Measurements from ENCODE around the gene CLMN. TPM values are rescaled to one million over a fixed set of nuclear protein-coding genes. Genes with fewer than 3 reads are reported as not detected.

CLMN gene
- total RNA-seq, 2 donors from 2014 or later = 125 to 135 TPM

DNA sequence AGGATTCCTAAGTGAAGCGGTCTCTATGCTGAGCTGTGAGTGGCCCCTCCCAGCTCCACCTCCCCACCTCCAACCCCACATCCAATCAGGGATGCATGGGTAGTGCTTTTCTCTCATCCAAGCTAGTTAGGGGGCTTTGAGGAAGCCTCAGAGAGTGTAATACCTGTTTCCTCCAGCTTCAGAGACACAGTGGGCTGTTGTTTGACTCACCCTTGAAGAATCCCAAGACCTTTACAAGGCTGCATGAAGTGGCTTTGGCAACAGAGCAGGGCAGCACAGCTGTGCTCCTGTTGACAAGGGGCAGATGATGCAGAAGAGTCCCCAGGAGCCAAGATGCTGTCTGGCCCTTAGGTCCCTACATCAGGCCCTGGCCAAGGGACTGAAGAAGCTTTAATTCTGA, 27.1 kb upstream of the CLMN start:
- no peak for ATAC-seq
- intact Hi-C loops (cut with DNase I, micrococcal nuclease) = no loop called here
- no peak for DNase-seq

- ATAC-seq = no peak
- intact Hi-C loops (cut with DNase I, micrococcal nuclease) = no loop called here
- no peak for DNase-seq
Observed at GRCh38 chr14:95346266-95346665, 26.6 kb upstream of the CLMN start.

GRCh38 chr14:95345032-95345431, 25.3 kb upstream of the CLMN start:
- DNase-seq (no peak), ATAC-seq (no peak)
- intact Hi-C loops (cut with DNase I, micrococcal nuclease) = no loop called here

GRCh38 chr14:95344536-95344935, 24.8 kb upstream of the CLMN start:
- ATAC-seq = no peak
- DNase-seq = no peak

DNA sequence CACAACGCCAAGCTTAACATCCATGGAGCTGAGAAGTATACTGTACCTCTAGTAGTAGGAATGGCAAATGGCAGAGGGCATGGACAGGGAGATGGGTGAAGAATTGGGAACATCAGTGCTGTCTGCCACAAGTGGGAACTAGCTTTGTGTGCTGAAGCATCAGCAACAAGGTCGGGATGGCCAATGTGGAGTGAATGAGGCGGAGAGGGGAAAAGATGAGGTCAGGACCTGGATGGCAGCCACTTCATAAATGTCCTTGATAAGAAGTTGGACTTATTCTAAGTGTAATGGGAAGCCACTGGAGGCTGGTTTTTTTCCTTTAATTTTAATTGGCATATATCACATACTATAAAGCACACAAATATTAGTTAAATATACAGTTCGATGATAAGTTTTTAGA, 21.9 kb upstream of the CLMN start:
- no peak for ATAC-seq
- intact Hi-C loops (cut with DNase I, micrococcal nuclease) = no loop called here
- no peak for DNase-seq

More at GRCh38 chr14:95344536-95344935, 24.8 kb upstream of the CLMN start:
- intact Hi-C loops (cut with DNase I, micrococcal nuclease) = no loop called here

GRCh38 chr14:95341115-95341514, 21.4 kb upstream of the CLMN start:
- intact Hi-C loops (cut with DNase I, micrococcal nuclease) = no loop called here
- ATAC-seq = no peak

DNA sequence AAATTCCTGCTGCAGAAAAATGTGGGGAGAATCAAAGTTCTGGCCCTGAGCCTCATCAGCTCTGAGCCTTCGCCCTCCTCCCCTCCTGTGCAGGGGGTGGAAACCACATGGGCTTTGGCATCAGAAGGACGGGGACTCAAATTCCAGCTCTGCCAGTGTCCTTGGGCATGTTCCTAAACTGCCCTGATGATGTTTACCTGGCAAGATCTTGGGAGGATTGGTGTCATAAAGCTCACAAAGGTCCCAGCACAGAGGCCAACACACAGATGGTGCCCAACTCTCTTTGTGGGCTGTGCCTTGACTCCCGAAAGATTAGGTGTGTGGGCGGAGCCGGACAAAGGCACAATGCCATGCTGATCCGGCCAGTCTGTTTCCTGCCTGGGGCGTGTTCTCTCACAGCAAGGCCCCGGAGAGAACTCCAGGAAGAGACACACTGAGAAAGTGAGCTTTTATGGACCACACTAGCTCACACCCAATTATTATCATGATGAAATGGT, 20.5 kb upstream of the CLMN start:
- intact Hi-C loops (cut with DNase I, micrococcal nuclease) = no loop called here
- ATAC-seq (peak; percentile 82), DNase-seq (peak; percentile 89 to 96)

More at GRCh38 chr14:95341115-95341514, 21.4 kb upstream of the CLMN start:
- no peak for DNase-seq

DNA sequence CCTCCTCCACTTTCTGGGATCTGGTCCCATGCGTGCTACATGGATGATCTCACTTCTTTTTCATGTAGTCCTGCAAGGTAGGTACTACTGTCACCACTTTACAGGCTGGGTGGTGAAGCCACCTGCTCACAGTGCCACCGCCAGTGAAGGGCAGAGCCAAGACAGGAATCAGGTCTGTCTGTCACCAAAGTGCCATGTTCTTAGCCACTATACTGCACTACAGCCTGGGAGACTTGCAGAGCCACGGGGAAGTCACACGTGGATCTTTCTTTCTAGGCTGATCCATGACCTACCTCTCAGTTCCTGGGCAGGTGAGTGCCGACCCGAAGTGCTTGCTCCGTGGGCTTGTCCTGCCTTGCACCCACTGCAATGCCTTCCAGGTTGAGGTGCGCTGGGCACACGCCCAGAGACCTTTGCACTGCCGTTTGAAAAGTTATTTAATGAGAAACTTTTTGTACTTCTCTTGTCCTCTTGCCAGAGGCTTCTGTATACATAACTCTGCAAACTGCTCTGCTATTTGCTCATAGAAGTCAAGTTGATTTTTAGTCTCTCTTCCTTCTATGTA, 19.7 kb upstream of the CLMN start:
- ATAC-seq = peak; percentile 69
- intact Hi-C loops (cut with DNase I, micrococcal nuclease) = no loop called here

GRCh38 chr14:95338436-95338835, 18.7 kb upstream of the CLMN start:
- intact Hi-C loops (cut with DNase I, micrococcal nuclease) = no loop called here
- DNase-seq (no peak), ATAC-seq (no peak)

More for the DNA sequence above, 19.7 kb upstream of the CLMN start:
- peak; percentile 87 for DNase-seq

GRCh38 chr14:95337041-95337595, 17.4 kb upstream of the CLMN start:
- DNase-seq (no peak), ATAC-seq (no peak)
- intact Hi-C loops (cut with DNase I, micrococcal nuclease) = no loop called here

GRCh38 chr14:95336192-95336760, 16.6 kb upstream of the CLMN start:
- ATAC-seq = no peak
- no peak for DNase-seq
- intact Hi-C loops (cut with DNase I, micrococcal nuclease) = no loop called here

DNA sequence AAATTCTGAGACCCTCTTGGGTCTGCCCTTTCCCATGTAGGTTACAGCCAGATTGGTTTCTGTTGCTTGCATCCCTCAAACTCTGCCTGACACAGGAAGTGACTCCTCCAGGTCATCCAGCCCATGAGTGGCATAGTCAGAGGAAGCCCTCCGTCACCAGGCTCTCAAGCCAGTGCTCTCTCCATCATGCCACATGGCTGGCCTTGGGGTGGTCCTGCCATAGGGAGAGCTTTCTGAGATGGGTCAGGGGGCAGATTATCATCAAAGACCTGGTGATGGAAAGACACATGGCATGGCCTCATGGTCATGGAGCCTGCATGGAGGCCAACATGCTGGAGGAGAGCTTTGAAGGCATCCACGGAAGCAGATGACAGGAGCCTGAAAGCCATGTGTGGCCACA, 15.4 kb upstream of the CLMN start:
- ATAC-seq (no peak), DNase-seq (no peak)
- intact Hi-C loops (cut with DNase I, micrococcal nuclease) = no loop called here

- DNase-seq = no peak
- ATAC-seq = no peak
- intact Hi-C loops (cut with DNase I, micrococcal nuclease) = no loop called here
Observed at GRCh38 chr14:95334044-95334443, 14.3 kb upstream of the CLMN start.

DNA sequence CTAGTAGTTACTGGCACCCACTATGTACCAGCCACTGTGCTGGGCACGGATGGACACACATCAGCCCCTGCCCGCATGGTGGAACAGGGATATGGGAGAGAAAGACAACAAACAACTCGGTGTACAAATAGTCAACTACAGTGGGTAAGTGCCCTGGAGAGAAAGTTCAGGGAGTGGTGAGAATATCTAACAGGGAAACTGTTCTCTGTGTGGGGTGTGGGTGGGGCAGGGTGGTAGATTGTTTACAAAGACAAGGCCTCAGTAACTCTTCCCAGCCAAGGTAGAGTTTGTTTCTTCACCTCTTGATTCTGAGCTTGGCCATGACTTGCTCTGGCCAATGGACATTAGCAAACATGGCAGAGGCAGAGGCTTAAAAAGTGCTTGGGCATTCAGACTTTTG, 12.9 kb upstream of the CLMN start:
- ATAC-seq = peak; percentile 93

DNA sequence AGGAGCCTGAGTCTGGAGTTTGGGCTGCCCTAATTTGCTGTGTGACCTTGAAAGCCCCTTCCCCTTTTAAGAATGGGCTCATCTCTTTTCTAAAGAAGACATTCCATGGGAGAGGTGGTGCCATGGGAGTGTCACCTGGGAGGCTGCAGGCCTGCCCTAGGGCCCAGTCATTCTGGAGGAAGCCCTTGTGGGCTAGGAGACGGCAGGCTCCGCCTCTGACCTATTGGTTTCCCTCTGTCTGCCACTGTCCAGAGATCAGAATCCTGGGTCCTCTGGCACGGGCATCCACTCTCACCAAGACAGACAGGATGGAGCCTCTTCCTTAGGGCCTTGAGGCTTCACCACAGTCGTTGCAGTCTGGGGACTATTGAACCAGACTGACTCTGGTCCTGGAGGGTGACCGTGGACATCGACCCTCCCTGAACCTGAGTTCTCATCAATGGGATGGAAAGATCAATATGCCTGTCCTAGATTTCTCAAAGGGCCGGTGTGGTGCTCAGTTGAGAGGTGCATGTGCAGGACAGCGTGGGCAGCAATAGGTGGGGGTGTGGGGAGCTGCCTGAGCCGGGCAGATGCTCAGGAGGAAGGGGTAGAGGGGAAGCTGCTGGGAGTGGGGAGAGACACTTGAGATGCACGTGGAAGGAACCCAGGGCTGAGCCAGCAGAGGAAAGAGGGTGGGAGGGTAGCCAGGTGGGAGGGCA, 12.2 kb upstream of the CLMN start:
- ATAC-seq (peak; percentile 51), DNase-seq (peak in 1 of 2 donors; percentile 9)
- intact Hi-C loops (cut with DNase I, micrococcal nuclease) = no loop called here

More for the DNA sequence above, 12.9 kb upstream of the CLMN start:
- intact Hi-C loops (cut with DNase I, micrococcal nuclease) = no loop called here
- DNase-seq = peak; percentile 56 to 71

DNA sequence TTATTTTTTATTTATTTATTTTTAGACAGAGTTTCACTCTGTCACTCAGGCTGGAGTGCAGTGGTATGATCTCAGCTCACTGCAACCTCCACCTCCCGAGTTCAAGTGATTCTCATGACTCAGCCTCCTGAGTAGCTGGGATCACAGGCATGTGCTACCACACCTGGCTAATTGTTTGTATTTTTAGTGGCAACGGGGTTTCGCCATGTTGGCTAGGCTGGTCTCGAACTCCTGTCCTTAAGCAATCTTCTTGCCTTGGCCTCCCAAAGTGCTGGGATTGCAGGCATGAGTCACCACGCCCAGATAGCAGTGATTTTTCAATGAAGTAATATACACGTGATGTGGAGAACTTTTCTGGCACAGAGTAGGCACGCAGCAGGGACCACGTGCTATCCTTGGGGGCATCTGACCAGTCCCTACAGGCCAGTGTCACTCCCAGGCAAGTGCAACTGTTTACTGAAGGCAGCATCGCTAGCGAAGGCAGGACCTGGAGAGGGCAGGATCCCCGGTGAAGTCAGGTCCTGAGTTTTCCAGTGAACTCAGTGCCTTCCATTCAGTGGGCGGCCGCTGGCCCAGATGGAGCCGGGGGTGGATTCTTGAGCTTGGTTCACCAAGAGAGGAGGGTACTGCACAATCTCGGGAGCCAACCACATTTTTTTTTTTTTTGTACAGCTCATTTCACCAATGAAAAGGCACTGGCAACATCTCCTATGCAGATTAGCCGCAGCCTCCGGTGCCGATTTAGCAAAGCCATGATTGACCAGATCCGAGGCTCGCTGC, 11.1 kb upstream of the CLMN start:
- intact Hi-C loops (cut with DNase I, micrococcal nuclease) = no loop called here
- DNase-seq (no peak), ATAC-seq (no peak)

DNA sequence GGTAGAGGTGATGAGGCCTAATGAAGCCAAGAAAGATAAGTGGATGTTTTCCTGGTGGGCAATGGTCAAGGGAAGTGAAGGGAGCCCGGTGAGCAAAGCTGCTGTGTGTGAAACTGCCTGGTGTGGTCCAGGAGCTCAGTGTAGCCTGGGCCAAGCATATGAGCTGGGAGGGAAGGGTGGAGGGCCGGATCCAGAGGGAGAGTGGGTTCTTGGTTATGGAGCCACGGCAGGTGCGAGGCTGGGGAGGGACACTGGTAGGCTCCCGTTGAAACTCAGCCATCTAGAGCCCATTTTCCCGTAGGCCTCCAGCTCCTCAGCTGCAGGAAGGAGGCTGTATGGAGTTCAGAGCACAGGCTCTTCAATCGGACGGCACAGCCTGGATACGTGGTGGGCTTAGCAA, 10.2 kb upstream of the CLMN start:
- intact Hi-C loops (cut with DNase I, micrococcal nuclease) = no loop called here
- DNase-seq (peak in 1 of 2 donors; percentile 15), ATAC-seq (no peak)

DNA sequence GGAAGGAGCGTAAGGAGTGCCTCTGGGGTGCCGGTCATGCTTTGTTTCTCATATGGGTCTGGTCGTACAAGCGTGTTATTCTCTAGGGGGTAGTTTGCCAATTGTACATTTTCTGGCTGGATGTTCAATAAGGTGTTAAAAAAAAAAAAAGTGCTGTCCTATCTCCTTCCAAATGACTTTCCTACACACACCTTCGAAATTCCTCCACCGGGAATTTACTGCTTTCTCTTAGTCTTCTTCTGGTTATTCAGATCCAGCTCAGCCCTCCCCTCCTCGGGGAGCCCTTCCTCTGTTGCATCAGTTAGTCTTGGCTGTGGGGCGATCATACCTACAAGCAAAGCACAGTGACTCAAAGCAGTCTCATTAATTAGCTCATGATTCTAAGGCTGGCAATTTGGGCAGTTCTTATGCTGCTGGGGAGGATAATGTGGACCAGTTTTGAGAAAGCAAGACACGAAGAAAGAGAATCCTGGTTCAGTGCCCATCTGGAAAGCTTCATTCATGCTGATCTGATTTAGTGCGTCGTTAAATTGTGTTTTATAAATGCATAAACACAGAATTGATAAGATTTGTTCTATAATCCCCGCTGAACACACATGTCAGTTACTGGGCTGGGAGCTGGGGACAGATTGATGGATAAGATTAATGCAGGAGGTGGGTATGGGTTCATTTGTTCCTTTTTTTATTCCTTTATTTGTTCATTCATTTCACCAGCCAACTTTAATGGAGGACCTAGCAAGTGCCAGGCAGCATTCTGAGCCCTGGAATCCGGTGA, 9.2 kb upstream of the CLMN start:
- intact Hi-C loops (cut with DNase I, micrococcal nuclease) = no loop called here
- DNase-seq (peak in 1 of 2 donors; percentile 20), ATAC-seq (no peak)
